ENCODE results near the gene UNC13A. TPM values are rescaled to one million over a fixed set of nuclear protein-coding genes. Genes with fewer than 3 reads are reported as not detected.
A peak's percentile ranks its signal among the peaks of the same experiment; 100 is the strongest.

Gene UNC13A
- total and polyA plus RNA-seq, 2 of the 13 experiments (the other 11 are each of a cell fraction or from before 2014, with no cell fraction given), result 0.11 to 0.45 TPM

DNA sequence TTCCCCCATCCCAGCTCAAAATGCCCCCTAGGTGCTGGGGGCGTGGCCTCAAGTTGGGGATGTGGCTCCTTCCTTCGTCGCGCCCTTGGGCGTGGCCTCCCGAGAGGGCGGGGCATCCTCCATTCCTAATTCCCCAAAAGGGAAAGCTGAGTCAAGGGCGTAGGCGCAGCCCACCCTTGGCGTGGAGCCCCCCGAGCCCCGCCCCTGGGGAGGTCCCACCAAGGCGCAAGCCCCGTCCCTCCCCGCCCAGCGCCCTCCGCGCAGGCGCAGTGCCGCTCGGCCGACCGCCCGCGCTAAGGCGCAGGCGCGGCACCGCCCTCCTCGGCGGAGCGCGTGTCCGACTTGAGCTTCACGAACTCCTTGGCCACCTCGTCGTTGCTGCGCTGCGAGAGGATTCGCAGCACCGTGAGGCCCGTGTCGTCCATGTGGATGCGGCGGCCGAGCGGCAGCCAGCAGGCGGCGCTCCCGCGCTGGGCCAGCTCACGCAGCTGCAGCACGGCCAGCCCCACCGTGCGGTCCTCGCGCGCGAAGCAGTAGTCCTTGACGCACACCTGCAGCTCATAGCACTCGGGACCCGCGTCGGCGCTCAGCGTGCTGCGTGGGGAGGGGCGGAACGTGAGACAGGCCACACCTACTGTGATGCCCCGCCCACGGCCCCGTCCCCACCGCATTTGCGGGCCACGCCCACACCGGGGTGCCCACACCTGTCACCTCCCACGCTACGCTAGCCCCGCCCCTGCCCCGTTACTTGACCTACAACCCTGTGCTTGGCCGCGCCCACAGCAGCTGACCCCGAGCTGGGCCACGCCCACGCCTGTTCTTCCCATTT, 82.2 kb downstream of the UNC13A start (continued):
- TF ChIP-seq SIX4 (CRISPR knock-in tag; IDR thresholded peaks at IDR 0.05), result peak; percentile 9; the same call in 1 of the 2 replicates
- TF ChIP-seq LCORL (IDR thresholded peaks at IDR 0.05), result no peak
- peak; percentile 92 for TF ChIP-seq LCORL (CRISPR knock-in tag; IDR thresholded peaks at IDR 0.05)
- no peak for TF ChIP-seq SYNCRIP (IDR thresholded peaks at IDR 0.05; ENCODE audit: insufficient read depth, low read depth, low read length)
- peak; percentile 97 for TF ChIP-seq TBX2 (CRISPR knock-in tag; IDR thresholded peaks at IDR 0.05; ENCODE audit: borderline replicate concordance)
- peak; percentile 64; the same call in 1 of the 2 replicates for TF ChIP-seq ZNF720 (CRISPR knock-in tag; IDR thresholded peaks at IDR 0.05)
- TF ChIP-seq, protein P1, sequence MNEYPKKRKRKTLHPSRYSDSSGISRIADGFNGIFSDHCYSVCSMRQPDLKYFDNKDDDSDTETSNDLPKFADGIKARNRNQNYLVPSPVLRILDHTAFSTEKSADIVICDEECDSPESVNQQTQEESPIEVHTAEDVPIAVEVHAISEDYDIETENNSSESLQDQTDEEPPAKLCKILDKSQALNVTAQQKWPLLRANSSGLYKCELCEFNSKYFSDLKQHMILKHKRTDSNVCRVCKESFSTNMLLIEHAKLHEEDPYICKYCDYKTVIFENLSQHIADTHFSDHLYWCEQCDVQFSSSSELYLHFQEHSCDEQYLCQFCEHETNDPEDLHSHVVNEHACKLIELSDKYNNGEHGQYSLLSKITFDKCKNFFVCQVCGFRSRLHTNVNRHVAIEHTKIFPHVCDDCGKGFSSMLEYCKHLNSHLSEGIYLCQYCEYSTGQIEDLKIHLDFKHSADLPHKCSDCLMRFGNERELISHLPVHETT (CRISPR knock-in tag; conservative IDR thresholded peaks at IDR 0.05), result peak; percentile 79
- peak; percentile 76; the same call in 1 of the 2 replicates for TF ChIP-seq ZNF383 (CRISPR knock-in tag; IDR thresholded peaks at IDR 0.05; ENCODE audit: borderline replicate concordance)
- peak; percentile 99 for TF ChIP-seq ATF7-NPFF (CRISPR knock-in tag; IDR thresholded peaks at IDR 0.05; ENCODE audit: low read depth)
- TF ChIP-seq ZNF350 (CRISPR knock-in tag; IDR thresholded peaks at IDR 0.05; ENCODE audit: borderline replicate concordance, low read depth), result peak; percentile 56; the same call in 1 of the 2 replicates
- peak; percentile 96; the same call in 1 of the 2 replicates for TF ChIP-seq ZSCAN9 (CRISPR knock-in tag; IDR thresholded peaks at IDR 0.05; ENCODE audit: borderline replicate concordance)
- TF ChIP-seq, protein P2, sequence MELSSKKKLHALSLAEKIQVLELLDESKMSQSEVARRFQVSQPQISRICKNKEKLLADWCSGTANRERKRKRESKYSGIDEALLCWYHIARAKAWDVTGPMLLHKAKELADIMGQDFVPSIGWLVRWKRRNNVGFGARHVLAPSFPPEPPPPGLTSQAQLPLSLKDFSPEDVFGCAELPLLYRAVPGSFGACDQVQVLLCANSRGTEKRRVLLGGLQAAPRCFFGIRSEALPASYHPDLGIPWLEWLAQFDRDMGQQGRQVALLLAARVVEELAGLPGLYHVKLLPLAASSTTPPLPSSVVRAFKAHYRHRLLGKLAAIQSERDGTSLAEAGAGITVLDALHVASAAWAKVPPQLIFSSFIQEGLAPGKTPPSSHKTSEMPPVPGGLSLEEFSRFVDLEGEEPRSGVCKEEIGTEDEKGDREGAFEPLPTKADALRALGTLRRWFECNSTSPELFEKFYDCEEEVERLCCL (CRISPR knock-in tag; IDR thresholded peaks at IDR 0.05; ENCODE audit: borderline replicate concordance), result no peak
- no peak for TF ChIP-seq RORA (CRISPR knock-in tag; IDR thresholded peaks at IDR 0.05)
- no peak for TF ChIP-seq ZFP36 (IDR thresholded peaks at IDR 0.05; ENCODE audit: borderline replicate concordance, low read depth, low read length, partially characterized antibody)
- no peak for TF ChIP-seq MZF1 (CRISPR knock-in tag; IDR thresholded peaks at IDR 0.05; ENCODE audit: borderline replicate concordance)
- peak; percentile 98 for TF ChIP-seq ZNF234 (CRISPR knock-in tag; conservative IDR thresholded peaks at IDR 0.05)
- TF ChIP-seq NR2F6 (IDR thresholded peaks at IDR 0.05), result no peak
- TF ChIP-seq NR2F6 (CRISPR knock-in tag; IDR thresholded peaks at IDR 0.05), result peak; percentile 44
- peak; percentile 66 for TF ChIP-seq RARA (CRISPR knock-in tag; IDR thresholded peaks at IDR 0.05)
- peak; percentile 98 for TF ChIP-seq ZBTB38 (CRISPR knock-in tag; IDR thresholded peaks at IDR 0.05)
- TF ChIP-seq, protein P3, sequence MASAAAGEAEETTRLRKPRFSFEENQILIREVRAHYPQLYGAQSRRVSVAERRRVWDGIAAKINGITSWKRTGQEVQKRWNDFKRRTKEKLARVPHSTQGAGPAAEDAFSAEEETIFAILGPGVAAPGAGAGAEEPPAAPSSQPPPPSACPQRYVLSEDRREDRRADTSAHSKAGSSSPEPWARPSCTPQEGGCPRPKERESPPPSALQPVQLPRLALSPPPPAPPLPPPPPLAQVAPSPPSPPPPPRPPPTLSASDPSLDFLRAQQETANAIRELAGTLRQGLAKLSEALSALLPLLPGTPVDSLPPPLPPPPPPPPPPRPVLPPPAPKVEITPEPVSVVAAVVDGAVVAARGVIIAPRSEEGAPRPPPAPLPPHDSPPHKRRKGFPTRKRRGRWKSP (CRISPR knock-in tag; IDR thresholded peaks at IDR 0.05), result peak; percentile 96
- peak; percentile 82 for TF ChIP-seq ELF3 (CRISPR knock-in tag; IDR thresholded peaks at IDR 0.05)
- TF ChIP-seq SIX1 (CRISPR knock-in tag; IDR thresholded peaks at IDR 0.05; ENCODE audit: borderline replicate concordance), result peak; percentile 43; the same call in 1 of the 2 replicates
- TF ChIP-seq TBL1XR1 (IDR thresholded peaks at IDR 0.05; ENCODE audit: borderline replicate concordance, low read length, partially characterized antibody), result no peak
- no peak; the same call in 1 of the 2 replicates for TF ChIP-seq CBX5 (CRISPR knock-in tag; IDR thresholded peaks at IDR 0.05; ENCODE audit: borderline replicate concordance)
- TF ChIP-seq SP4 (CRISPR knock-in tag; IDR thresholded peaks at IDR 0.05), result peak; percentile 98
- TF ChIP-seq ZKSCAN1 (IDR thresholded peaks at IDR 0.05; ENCODE audit: low read length), result no peak
- TF ChIP-seq ZNF460 (CRISPR knock-in tag; IDR thresholded peaks at IDR 0.05; ENCODE audit: borderline replicate concordance), result no peak; the same call in 1 of the 2 replicates
- no peak for TF ChIP-seq AGO1 (IDR thresholded peaks at IDR 0.05; ENCODE audit: low read depth, low read length, poor library complexity, severe bottlenecking)

Data from HepG2 (cell line).